AG08395 (cell line): ENCODE data around the gene CSNK1D.

Experiments
- DNase-seq: peaks from one replicate; pipeline ENCODE4 v3.0.0; 2012; ENCODE audit warnings: mixed read lengths, low spot score

The CSNK1D gene

DNA sequence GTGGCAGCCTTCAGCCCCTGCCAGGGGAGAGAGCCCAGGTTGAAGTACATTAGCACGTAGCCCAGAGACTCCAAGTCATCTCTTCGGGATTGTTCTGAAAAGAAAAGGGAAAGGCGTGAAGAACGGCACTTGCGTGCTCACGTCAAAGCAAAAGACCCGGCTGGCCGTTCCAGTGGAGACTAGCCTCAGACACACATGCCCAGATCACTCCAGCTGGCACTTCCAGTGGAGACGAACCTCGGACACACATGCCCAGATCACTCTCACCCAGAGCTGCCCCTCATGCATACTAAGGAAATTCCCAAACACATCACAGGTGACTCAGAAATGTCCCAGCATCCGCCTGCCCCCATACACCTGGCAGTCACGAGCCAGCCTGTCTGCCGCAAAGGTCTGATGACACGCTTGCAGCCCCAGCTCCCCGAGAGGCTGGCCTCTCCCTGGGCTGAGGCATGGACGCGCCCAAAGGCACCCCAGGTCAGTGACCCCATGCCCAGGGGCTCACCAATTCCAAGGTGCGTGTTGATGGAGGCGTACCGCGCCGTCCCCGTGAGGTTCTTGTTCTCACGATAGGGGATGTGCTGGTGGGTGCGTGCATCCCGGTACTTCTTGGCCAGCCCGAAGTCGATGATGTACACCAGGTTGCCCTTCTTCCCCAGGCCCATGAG lies 20.9 kb downstream of the CSNK1D start:
- DNase-seq = no peak

DNA sequence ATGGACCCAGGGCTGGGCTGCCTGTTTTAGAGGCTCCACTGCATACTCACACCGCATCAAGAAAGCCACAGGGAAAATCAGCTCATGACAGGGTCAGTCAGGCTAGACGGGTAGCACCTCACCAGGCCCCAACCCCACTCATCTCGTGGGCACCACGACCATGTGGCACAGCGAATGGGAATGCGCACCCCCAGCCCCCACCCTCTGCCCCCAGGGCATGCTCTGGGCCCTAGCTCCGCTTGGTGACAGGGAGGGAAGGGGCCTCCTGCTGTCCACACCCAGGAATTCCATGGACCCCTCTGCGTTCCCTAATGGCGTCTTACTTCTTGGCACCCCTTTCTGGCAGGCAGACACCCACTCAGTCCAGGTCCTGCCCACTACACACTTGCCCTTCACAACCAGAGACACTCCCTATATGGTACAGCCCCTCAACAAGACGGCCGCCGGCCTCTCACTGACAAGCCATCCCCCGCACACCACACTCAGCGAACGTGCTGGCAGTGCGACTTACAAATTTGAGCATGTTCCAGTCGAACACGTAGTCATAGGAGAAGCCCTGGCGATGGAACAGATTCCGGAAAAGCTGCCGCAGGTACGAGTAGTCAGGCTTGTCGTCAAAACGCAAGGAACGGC lies 22.5 kb downstream of the CSNK1D start:
- no peak for DNase-seq

GRCh38 chr17:82249896-82250581 lies 23.5 kb downstream of the CSNK1D start:
- DNase-seq = no peak

DNA sequence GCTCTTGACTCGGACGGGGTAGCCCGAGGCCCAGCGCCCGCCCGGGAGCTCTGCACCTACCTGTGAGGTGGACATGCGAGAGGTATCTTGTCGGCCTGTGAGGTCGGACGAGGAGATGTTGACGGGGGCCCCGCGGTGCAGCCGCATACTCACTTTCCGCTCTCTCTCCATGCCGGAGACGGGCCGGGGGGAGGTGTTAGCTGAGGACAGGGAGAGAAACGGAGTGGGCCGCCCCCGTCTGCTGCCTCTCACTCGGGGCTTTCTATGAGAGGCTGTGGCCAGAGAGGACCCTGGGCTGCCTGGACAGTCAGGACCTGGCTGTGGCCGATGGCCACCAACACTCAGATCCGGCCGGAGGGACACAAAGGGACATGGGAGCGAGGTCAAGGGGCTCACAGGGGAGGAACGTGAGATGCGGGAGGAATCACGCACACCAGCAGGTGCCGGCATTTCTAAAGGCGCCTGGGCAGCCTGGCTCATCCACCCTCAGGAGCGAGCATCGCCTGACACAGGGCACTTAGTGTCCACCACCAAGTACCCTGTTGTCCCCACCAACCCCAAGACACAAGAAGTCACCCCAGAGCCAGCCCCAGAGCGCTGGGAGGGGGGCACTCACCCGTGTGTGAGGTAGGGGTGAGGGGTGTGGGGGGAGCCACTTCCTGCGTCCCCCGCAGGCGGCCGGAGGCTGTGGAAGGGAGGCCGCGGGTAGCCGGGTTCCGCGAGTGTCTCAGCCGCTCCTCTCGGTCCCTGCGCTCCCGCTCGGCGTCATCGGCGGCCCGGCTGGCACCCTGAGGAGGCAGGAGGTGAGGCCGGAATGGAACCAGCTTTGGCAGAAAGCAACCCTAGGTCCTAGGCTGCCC lies 24.5 kb downstream of the CSNK1D start:
- no peak for DNase-seq

GRCh38 chr17:82247856-82248671 lies 25.4 kb downstream of the CSNK1D start:
- DNase-seq = no peak

DNA sequence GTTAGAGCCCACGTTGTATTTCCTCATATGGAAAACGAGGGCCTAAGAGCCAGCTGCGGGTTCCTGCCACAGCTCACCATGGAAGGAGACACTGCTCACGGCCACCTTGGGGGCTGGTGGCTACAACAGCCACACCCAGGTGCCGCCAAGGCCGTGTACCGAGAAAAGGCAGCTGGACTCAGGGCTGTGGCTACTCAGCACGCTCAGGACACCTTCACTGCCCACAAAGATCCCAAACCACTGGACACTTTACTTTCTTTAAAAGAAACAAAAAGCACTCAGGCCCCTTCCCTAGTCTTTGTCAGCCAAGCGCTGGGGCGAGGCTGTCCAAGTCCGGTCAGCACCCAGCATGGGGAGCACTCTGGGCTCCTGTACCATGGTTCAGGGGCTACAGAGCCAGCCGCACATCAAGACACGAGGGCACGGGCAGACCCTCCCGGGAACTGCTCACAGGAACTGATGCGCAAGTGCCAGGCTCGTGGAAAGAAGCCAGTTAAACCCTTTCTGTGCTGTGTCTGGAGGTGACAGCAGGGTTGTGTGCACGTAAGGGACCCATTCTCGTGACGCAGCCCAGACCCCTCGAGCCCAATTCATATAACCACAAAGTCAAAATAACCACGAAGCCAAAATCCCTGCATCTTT lies 26.2 kb downstream of the CSNK1D start:
- no peak for DNase-seq

- peak; percentile 41 for DNase-seq
Measured at GRCh38 chr17:82246365-82247181, 26.9 kb downstream of the CSNK1D start.

GRCh38 chr17:82246040-82246364 lies 27.5 kb downstream of the CSNK1D start:
- DNase-seq = no peak

DNA sequence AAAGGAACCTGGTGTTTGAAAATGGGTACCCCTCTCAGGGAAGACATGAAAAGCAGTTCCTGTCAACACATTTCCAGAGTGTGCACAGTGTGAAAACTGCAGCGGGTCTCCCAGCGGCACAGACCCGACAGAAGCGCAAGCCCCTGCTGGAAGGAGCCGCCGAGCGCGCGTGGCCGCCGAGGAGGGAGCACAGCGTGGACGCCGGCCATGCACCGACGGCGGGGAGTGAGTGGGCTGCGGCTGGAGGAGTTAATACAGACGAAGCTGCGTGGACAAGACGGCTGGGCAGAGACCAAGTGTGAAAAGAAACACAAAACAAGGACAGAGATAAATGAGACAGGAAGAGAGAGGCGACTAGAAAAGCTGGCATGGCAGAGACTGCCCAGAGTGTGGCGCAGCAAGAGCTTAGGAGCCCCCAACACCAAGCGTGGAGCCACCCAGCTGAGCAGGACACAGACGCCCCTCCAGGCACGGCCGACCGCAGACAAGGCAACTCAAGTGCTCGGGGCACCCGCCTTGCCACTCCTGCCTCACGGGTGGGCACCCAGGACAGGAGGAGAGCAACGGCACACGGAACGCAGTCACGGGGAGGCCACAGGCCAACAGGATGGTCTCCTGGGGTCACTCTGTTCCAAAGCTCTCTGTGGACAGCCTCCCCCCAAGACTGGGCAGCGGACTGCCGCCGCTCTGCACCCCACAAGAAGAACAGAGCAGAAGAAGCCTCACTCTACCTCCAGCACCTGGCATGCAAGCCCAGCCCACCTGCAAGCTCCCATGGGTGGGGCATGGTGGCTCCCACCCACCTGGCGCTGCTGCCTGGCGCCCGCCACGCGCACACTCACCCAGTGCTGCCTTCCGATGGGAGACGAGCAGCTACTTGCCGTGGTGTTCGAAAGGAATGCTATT lies 28.1 kb downstream of the CSNK1D start:
- no peak for DNase-seq

DNA sequence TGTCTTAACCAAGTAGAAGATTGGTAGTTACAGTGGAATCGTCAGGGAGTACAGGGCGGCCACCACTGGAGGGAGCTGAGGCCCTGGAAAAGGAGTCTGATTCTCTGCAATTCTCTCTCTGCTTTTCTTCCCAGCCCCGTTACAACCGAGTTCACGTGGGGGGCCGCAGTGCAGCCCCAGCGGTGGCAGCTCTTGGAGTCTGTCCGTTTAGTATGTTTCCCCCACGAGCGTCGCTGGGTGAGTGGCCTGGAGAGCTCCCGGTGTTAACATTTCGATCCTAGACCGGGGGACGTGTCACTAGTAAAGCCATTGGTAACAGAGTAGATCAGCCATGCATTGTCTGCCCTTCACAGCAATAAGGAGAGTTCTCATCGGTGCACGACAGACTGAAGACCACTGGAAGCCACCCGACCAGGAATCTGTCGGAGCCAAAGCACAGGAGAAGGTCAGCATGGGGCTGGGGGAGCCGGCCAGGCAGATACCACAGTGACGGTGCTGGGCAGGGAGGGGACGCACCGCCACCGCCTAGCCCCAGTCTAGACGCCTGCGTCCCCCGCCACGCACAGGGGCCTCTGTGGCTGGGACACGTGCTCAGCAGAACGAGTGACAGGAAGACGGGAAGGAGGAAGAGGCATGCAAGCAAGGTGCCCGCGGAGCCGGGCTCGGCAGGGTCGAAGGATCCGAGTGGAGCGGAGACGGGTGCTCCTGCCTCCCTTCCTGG lies 28.9 kb downstream of the CSNK1D start:
- peak; percentile 44 for DNase-seq

- DNase-seq = no peak
Measured at GRCh38 chr17:82243648-82244412, 29.7 kb downstream of the CSNK1D start.

DNA sequence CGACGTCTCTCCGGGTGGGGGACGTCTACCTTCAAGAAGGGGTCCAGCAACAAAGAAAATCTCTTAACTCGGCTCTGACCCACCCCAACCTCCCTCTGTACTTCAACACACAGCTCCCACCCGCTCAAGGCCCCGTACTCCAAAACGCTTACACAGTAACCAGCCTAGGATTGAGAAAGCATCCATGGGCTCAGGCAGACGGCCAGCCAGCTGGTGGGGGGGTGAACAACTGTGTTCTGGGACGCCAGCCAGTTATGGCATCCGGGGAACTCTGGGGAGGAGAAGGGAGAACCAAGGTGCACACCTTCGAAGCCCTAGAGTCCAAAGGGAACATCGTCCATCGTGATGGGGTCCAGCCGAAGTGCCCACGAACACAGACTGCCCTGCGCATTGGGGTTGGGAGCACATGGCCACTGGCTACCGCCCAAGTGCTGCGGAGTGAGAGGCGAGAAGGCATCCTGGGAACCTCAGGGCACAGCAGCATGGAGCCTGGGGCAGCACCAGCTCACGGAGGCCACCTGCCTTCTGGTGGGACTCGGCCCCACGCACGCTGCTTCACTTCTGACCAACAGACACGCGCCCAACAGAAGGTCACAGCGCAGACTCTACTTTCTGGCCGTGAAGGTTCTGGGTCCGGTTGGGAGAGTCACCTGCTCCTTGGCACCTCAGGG lies 30.4 kb downstream of the CSNK1D start:
- DNase-seq = peak; percentile 82

- DNase-seq = no peak
Measured at GRCh38 chr17:82242698-82242976, 30.9 kb downstream of the CSNK1D start.

- peak; percentile 21 for DNase-seq
Measured at GRCh38 chr17:82241926-82242697, 31.4 kb downstream of the CSNK1D start.

- peak; percentile 52 for DNase-seq
Measured at GRCh38 chr17:82241183-82241925, 32.1 kb downstream of the CSNK1D start.
